ENCODE data around the gene KCNK10. TPM values are rescaled to one million over a fixed set of nuclear protein-coding genes. Genes with fewer than 3 reads are reported as not detected.

The KCNK10 gene
- total and polyA plus RNA-seq, 10 of the 15 experiments (the other 5 are each of a cell fraction or from before 2014, with no cell fraction given), result 0.01 to 0.06 (median 0.02) TPM; not detected in 7

DNA sequence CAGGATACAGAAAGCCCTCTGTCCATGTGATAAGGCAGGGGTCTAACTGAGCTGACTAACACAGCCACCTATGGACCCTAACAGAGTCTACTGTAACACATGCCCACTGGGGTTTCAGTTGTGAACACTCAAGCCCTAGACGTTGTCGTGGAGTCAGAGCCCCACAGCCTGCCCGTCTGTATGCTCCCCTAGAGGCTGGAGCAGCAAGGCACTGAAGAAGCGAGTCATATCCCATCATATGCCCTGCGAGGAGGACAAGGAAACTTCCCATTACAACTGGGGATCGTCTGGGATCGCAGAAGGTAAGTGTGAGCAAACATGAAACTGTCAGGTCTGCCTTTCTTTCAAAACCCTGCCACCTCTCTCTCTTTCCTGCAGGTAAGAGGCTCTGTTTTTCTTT is 180.1 kb downstream of the KCNK10 start:
- no peaks in the 10 kb centered on the region for H3K4me1 ChIP-seq (ENCODE audit: control insufficient read depth, insufficient read depth, low read length)
- BruUV-seq (replicated peaks), result no TSS peak
- no peak overlapping the region for H3K4me2 ChIP-seq (ENCODE audit: control insufficient read depth, insufficient read depth)
- no peak overlapping the region for H3K4me3 ChIP-seq
- H3K9ac ChIP-seq (ENCODE audit: control insufficient read depth, insufficient read depth, low read length), result no peak overlapping the region
- peaks cover 0 to 2% of the 10 kb centered on the region in 2 experiments; a peak in 1 of 4 replicates for H3K27me3 ChIP-seq (replicated peaks in 1 of 2; ENCODE audit: control insufficient read depth in 2 of 2, insufficient read depth in 2 of 2, low read length in 1 of 2)
- H4K20me1 ChIP-seq (ENCODE audit: control insufficient read depth, insufficient read depth), result no peaks in the 10 kb centered on the region
- ChIA-PET SMC1A (ENCODE audit: uncharacterized antibody, unreplicated experiment) (no interaction called here), RAD21 (ENCODE audit: unreplicated experiment) (no interaction called here), CTCF (no interaction called here), POLR2A (no interaction called here)
- no peaks in the 10 kb centered on the region for H3K79me2 ChIP-seq (ENCODE audit: control insufficient read depth, insufficient read depth, low read length)
- no peaks in the 10 kb centered on the region for H3K36me3 ChIP-seq (ENCODE audit: control insufficient read depth in 2 of 2, insufficient read depth in 2 of 2, low read length in 1 of 2)
- intact Hi-C loops (cut with micrococcal nuclease; ENCODE audit: unreplicated experiment), result no loop called here
- FAIRE-seq (no peak), ATAC-seq (no peak), DNase-seq (ENCODE audit: low read depth, low spot score) (no peak)
- WGBS (ENCODE audit: insufficient coverage, insufficient replicate concordance, low lambda C conversion rate, missing lambda C conversion rate), result 22% methylated on average over 7 of the region's 7 CpGs
- H3K27ac ChIP-seq (ENCODE audit: control insufficient read depth, insufficient read depth), result no peak overlapping the region
- TF ChIP-seq RUNX3 (IDR thresholded peaks at IDR 0.05; ENCODE audit: low read length) (no peak), EED (IDR thresholded peaks at IDR 0.05; ENCODE audit: low read depth) (no peak), MXI1 (IDR thresholded peaks at IDR 0.05; ENCODE audit: low read depth, low read length) (no peak), SUZ12 (IDR thresholded peaks at IDR 0.05; ENCODE audit: unreplicated experiment) (no peak)
- H3K9me3 ChIP-seq (replicated peaks; ENCODE audit: control insufficient read depth, insufficient read depth, low read length), result no peaks in the 10 kb centered on the region
- H2AFZ ChIP-seq (ENCODE audit: control insufficient read depth, low read depth, low read length), result no peak overlapping the region
- in situ Hi-C loops (cut with MboI), result no loop called here

DNA sequence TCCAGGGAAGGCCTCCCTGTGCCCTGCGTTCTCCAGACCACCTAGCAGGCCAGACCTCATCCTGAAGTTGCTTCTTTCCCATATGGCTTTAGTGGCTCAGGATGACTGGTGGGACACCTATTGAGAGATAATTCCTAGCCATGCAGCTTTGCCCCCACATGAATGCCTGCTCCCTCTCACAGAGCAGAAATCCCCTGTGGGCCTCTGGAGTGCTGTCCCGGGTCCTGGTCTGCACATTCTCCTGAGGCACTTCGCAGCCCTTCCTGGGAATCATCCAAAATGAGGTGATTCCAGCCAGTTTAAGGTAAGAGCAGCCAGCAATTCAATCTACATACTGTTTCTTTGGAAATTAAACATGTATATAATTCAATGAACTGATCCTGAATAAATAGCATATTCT is 182.2 kb downstream of the KCNK10 start:
- intact Hi-C loops (cut with micrococcal nuclease; ENCODE audit: unreplicated experiment), result no loop called here
- no TSS peak for BruUV-seq (replicated peaks)
- POLR2A ChIA-PET, result no interaction called here
- Histone ChIP-seq H3K9me3 (replicated peaks; ENCODE audit: control insufficient read depth, insufficient read depth, low read length) (no peaks in the 10 kb centered on the region), H3K36me3 (ENCODE audit: control insufficient read depth in 2 of 2, insufficient read depth in 2 of 2, low read length in 1 of 2) (no peaks in the 10 kb centered on the region), H3K27me3 (replicated peaks in 1 of 2; ENCODE audit: control insufficient read depth in 2 of 2, insufficient read depth in 2 of 2, low read length in 1 of 2) (no peaks in the 10 kb centered on the region; a peak in 1 of 4 replicates), H3K27ac (ENCODE audit: control insufficient read depth, insufficient read depth) (no peak overlapping the region), H2AFZ (ENCODE audit: control insufficient read depth, low read depth, low read length) (no peak overlapping the region), H4K20me1 (ENCODE audit: control insufficient read depth, insufficient read depth) (no peaks in the 10 kb centered on the region), H3K4me1 (ENCODE audit: control insufficient read depth, insufficient read depth, low read length) (no peaks in the 10 kb centered on the region), H3K4me3 (no peak overlapping the region), H3K4me2 (ENCODE audit: control insufficient read depth, insufficient read depth) (no peak overlapping the region), H3K9ac (ENCODE audit: control insufficient read depth, insufficient read depth, low read length) (no peak overlapping the region), H3K79me2 (ENCODE audit: control insufficient read depth, insufficient read depth, low read length) (no peaks in the 10 kb centered on the region)
- in situ Hi-C loops (cut with MboI), result no loop called here
- ATAC-seq (no peak), DNase-seq (ENCODE audit: low read depth, low spot score) (no peak), FAIRE-seq (no peak)
- CTCF ChIA-PET, result no interaction called here
- RAD21 ChIA-PET (ENCODE audit: unreplicated experiment), result no interaction called here
- SMC1A ChIA-PET (ENCODE audit: uncharacterized antibody, unreplicated experiment), result no interaction called here
- 0% methylated on average over 3 of the region's 3 CpGs for WGBS (ENCODE audit: insufficient coverage, insufficient replicate concordance, low lambda C conversion rate, missing lambda C conversion rate)
- TF ChIP-seq HDAC6 (IDR thresholded peaks at IDR 0.05; ENCODE audit: unreplicated experiment), result no peak
- TF ChIP-seq, protein P1, sequence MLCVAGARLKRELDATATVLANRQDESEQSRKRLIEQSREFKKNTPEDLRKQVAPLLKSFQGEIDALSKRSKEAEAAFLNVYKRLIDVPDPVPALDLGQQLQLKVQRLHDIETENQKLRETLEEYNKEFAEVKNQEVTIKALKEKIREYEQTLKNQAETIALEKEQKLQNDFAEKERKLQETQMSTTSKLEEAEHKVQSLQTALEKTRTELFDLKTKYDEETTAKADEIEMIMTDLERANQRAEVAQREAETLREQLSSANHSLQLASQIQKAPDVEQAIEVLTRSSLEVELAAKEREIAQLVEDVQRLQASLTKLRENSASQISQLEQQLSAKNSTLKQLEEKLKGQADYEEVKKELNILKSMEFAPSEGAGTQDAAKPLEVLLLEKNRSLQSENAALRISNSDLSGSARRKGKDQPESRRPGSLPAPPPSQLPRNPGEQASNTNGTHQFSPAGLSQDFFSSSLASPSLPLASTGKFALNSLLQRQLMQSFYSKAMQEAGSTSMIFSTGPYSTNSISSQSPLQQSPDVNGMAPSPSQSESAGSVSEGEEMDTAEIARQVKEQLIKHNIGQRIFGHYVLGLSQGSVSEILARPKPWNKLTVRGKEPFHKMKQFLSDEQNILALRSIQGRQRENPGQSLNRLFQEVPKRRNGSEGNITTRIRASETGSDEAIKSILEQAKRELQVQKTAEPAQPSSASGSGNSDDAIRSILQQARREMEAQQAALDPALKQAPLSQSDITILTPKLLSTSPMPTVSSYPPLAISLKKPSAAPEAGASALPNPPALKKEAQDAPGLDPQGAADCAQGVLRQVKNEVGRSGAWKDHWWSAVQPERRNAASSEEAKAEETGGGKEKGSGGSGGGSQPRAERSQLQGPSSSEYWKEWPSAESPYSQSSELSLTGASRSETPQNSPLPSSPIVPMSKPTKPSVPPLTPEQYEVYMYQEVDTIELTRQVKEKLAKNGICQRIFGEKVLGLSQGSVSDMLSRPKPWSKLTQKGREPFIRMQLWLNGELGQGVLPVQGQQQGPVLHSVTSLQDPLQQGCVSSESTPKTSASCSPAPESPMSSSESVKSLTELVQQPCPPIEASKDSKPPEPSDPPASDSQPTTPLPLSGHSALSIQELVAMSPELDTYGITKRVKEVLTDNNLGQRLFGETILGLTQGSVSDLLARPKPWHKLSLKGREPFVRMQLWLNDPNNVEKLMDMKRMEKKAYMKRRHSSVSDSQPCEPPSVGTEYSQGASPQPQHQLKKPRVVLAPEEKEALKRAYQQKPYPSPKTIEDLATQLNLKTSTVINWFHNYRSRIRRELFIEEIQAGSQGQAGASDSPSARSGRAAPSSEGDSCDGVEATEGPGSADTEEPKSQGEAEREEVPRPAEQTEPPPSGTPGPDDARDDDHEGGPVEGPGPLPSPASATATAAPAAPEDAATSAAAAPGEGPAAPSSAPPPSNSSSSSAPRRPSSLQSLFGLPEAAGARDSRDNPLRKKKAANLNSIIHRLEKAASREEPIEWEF (IDR thresholded peaks at IDR 0.05; ENCODE audit: insufficient replicate concordance, low read depth, low read length), result no peak
- no peak for TF ChIP-seq NFXL1 (IDR thresholded peaks at IDR 0.05; ENCODE audit: borderline replicate concordance)
- TF ChIP-seq BCL11A (IDR thresholded peaks at IDR 0.05; ENCODE audit: low read depth, low read length), result no peak
- TF ChIP-seq EGR1 (IDR thresholded peaks at IDR 0.05; ENCODE audit: borderline replicate concordance in 1 of 2, low read depth in 2 of 2, low read length in 2 of 2), result no peak
- TF ChIP-seq, protein P2, sequence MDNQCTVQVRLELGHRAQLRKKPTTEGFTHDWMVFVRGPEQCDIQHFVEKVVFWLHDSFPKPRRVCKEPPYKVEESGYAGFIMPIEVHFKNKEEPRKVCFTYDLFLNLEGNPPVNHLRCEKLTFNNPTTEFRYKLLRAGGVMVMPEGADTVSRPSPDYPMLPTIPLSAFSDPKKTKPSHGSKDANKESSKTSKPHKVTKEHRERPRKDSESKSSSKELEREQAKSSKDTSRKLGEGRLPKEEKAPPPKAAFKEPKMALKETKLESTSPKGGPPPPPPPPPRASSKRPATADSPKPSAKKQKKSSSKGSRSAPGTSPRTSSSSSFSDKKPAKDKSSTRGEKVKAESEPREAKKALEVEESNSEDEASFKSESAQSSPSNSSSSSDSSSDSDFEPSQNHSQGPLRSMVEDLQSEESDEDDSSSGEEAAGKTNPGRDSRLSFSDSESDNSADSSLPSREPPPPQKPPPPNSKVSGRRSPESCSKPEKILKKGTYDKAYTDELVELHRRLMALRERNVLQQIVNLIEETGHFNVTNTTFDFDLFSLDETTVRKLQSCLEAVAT (IDR thresholded peaks at IDR 0.05), result no peak
- TF ChIP-seq POLR2AphosphoS5 (IDR thresholded peaks at IDR 0.05; ENCODE audit: low read length), result no peak
- TF ChIP-seq SREBF2 (IDR thresholded peaks at IDR 0.05; ENCODE audit: low read length), result no peak
